Left ventricle myocardium inferior (tissue), 1 donor: ENCODE data around the gene RARA. TPM values are rescaled to one million over a fixed set of nuclear protein-coding genes. Genes with fewer than 3 reads are reported as not detected.

Experiments used
- DNase-seq: peaks from one replicate; pipeline ENCODE4 v3.0.0-alpha.2; 2020
- H3K27ac ChIP-seq: fragments of 200-600 bp; replicated peaks from 2 replicates; pipeline ENCODE4 v1.8.0; 2021
- H3K27me3 ChIP-seq: fragments of 200-600 bp; 2 replicates; pipeline ENCODE4 v1.8.0; 2021; ENCODE audit warnings: low read depth
- H3K36me3 ChIP-seq: fragments of 200-600 bp; 2 replicates; pipeline ENCODE4 v1.8.0; 2021
- H3K4me1 ChIP-seq: fragments of 200-600 bp; 2 replicates; pipeline ENCODE4 v1.8.0; 2021
- H3K4me3 ChIP-seq: fragments of 200-600 bp; 2 replicates; pipeline ENCODE4 v1.8.0; 2021; ENCODE audit warnings: mild to moderate bottlenecking, moderate library complexity
- H3K9me3 ChIP-seq: fragments of 200-600 bp; replicated peaks from 2 replicates; pipeline ENCODE4 v1.8.0; 2021
- intact Hi-C: fragments of 100-400 bp; cut with micrococcal nuclease; formaldehyde crosslinking; loops from one replicate; pipeline ENCODE4 v1.11.0; 2022
- total RNA-seq: library from RNA; stranded (reverse); fragmentation: NEBNext Ultra II Directional; extraction: Animal tissue kit (Norgen Biotek cat#: 25700); gene quantifications from one replicate; pipeline ENCODE4 v1.2.1, GENCODE V29; 2021
- TF ChIP-seq, protein P1 (sequence below): fragments of 200-600 bp; IDR thresholded peaks from 2 replicates; pipeline ENCODE4 v1.8.0; 2021; ENCODE audit warnings: antibody characterized with exemption, mild to moderate bottlenecking, borderline replicate concordance
- donor health status: DM: no; HTN: yes; CAD: no; lungs with severe emphysema.

RARA gene
- total RNA-seq, 1 donor from 2014 or later: 17.1 TPM

DNA sequence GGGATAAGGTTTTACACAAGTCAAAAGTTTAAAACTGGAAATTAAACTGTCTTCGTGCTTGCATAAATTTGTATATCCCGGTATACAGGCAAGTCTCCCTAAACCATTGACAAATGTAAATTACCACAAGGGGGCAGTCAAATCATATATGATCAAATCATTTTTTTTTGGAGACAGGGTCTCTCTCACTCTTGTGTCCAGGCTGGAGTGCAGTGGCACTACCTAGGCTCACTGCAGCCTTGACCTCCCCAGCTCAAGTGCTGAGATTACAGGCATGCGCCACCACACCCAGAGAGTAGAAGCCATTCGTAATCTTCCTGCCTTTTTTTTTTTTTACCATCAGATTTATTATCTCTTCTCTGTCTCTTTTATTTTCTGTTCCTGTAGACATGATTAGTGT, 90.2 kb downstream of the RARA start:
- no peaks in the 10 kb centered on the region for H3K4me1 ChIP-seq
- no peaks in the 10 kb centered on the region for H3K36me3 ChIP-seq
- no peaks in the 10 kb centered on the region for H3K27me3 ChIP-seq
- DNase-seq: no peak
- H3K4me3 ChIP-seq: no peak overlapping the region
- intact Hi-C loops: loop anchor here (10.0 kb wide), 1 partner anchor 76 kb away; no protein-coding TSS in a partner anchor
- TF ChIP-seq, protein P1, sequence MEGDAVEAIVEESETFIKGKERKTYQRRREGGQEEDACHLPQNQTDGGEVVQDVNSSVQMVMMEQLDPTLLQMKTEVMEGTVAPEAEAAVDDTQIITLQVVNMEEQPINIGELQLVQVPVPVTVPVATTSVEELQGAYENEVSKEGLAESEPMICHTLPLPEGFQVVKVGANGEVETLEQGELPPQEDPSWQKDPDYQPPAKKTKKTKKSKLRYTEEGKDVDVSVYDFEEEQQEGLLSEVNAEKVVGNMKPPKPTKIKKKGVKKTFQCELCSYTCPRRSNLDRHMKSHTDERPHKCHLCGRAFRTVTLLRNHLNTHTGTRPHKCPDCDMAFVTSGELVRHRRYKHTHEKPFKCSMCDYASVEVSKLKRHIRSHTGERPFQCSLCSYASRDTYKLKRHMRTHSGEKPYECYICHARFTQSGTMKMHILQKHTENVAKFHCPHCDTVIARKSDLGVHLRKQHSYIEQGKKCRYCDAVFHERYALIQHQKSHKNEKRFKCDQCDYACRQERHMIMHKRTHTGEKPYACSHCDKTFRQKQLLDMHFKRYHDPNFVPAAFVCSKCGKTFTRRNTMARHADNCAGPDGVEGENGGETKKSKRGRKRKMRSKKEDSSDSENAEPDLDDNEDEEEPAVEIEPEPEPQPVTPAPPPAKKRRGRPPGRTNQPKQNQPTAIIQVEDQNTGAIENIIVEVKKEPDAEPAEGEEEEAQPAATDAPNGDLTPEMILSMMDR: peak; percentile 78
- H3K9me3 ChIP-seq: no peaks in the 10 kb centered on the region
- no peak overlapping the region for H3K27ac ChIP-seq

- intact Hi-C loops: no loop called here
- Histone ChIP-seq H3K27ac (no peak overlapping the region), H3K4me1 (no peaks in the 10 kb centered on the region), H3K27me3 (no peaks in the 10 kb centered on the region), H3K9me3 (no peaks in the 10 kb centered on the region), H3K4me3 (no peak overlapping the region), H3K36me3 (no peaks in the 10 kb centered on the region)
- DNase-seq: no peak
- TF ChIP-seq, protein P1: no peak
Measured at GRCh38 chr17:40402668-40403067, 93.7 kb downstream of the RARA start.

DNA sequence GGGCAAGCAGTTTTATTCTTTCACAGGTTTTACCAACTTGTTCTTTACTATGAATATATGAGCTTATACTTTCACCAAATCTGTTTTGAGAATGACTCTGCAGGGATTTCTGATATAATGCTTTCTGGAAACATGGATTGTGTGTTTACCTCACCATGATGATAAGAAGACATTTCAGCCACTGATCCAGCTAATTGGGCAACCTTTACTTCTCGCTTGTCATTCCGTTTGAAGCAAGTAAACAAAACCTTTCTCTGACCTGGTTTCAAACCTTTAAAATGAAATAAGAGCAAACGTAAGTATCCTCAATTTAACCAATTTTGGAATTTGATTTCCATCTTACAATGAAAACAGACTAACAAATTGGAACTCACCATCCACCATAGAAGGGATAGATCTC, 95.0 kb downstream of the RARA start:
- no peaks in the 10 kb centered on the region for H3K27me3 ChIP-seq
- H3K9me3 ChIP-seq: no peaks in the 10 kb centered on the region
- TF ChIP-seq, protein P1: no peak
- no peak for DNase-seq
- no peak overlapping the region for H3K27ac ChIP-seq
- H3K4me1 ChIP-seq: no peaks in the 10 kb centered on the region
- intact Hi-C loops: no loop called here
- H3K36me3 ChIP-seq: no peaks in the 10 kb centered on the region
- H3K4me3 ChIP-seq: no peak overlapping the region

Other genes starting within 250 kb of the RARA start
- 78.3 TPM for gene THRA, start 246.2 kb upstream of the RARA start, total RNA-seq
- gene NR1D1, start 208.6 kb upstream of the RARA start, total RNA-seq: 19.1 TPM
- gene MSL1, start 187.2 kb upstream of the RARA start, total RNA-seq: 39.8 TPM
- gene CASC3, start 168.6 kb upstream of the RARA start, total RNA-seq: 44.0 TPM
- 3.7 TPM for gene RAPGEFL1, start 131.7 kb upstream of the RARA start, total RNA-seq
- 12.5 TPM for gene WIPF2, start 89.9 kb upstream of the RARA start, total RNA-seq
- 0.55 TPM for gene CDC6, start 21.3 kb upstream of the RARA start, total RNA-seq
- gene GJD3, start 55.6 kb downstream of the RARA start, total RNA-seq: 0.88 TPM
- gene TOP2A, start 108.7 kb downstream of the RARA start, total RNA-seq: 2.1 TPM
- 130 TPM for gene IGFBP4, start 134.3 kb downstream of the RARA start, total RNA-seq
- not detected for gene TNS4, start 192.4 kb downstream of the RARA start, total RNA-seq